ENCODE data around the gene RXRB. TPM values are rescaled to one million over a fixed set of nuclear protein-coding genes. Genes with fewer than 3 reads are reported as not detected.

RXRB gene
- total and polyA plus RNA-seq, 2 of the 8 experiments (the other 6 are each of a cell fraction or from before 2014, with no cell fraction given) = 13.0 to 18.1 TPM

GRCh38 chr6:33206864-33207551, 6.5 kb upstream of the RXRB start:
- no peak for DNase-seq (ENCODE audit: low read depth in 1 of 2, low spot score in 2 of 2)
- TF ChIP-seq RNF2 (IDR thresholded peaks at IDR 0.05; ENCODE audit: borderline replicate concordance, low read depth, low read length, missing control alignments, poor library complexity, severe bottlenecking) (no peak), EZH2 (IDR thresholded peaks at IDR 0.05; ENCODE audit: low read depth, low read length, severe bottlenecking) (peak; percentile 16), NRF1 (IDR thresholded peaks at IDR 0.05; ENCODE audit: low read depth, low read length) (no peak), RBBP5 (IDR thresholded peaks at IDR 0.05; ENCODE audit: borderline replicate concordance, low read depth, low read length) (no peak)

More at GRCh38 chr6:33206864-33207551, 6.5 kb upstream of the RXRB start:
- Histone ChIP-seq H2BK20ac (ENCODE audit: low read length) (no peak overlapping the region), H4K8ac (ENCODE audit: extremely low read depth, insufficient read depth, low read length) (no peak overlapping the region; the same call in 1 of the 2 replicates), H3K23ac (ENCODE audit: insufficient read length) (no peak overlapping the region), H3K79me2 (ENCODE audit: control insufficient read depth in 1 of 2, insufficient read depth in 2 of 2, low read length in 2 of 2) (peaks cover 1 to 7% of the 10 kb centered on the region in 2 experiments; a peak in 3 of 4 replicates), H3K27me3 (replicated peaks in 1 of 4; ENCODE audit: control insufficient read depth in 3 of 4, extremely low read depth in 1 of 4, insufficient read depth in 3 of 4, low read length in 3 of 4) (peaks cover 9 to 40% (median 30%) of the 10 kb centered on the region in 4 experiments; a peak in 6 of 7 replicates), H4K91ac (replicated peaks; ENCODE audit: insufficient read length, low read length) (no peak overlapping the region), H4K20me1 (replicated peaks in 1 of 2; ENCODE audit: control insufficient read depth in 1 of 2, insufficient read depth in 2 of 2, low read length in 2 of 2) (peaks cover 7 to 25% of the 10 kb centered on the region in 2 experiments), H3K36me3 (ENCODE audit: control insufficient read depth in 2 of 4, insufficient read depth in 4 of 4, low read length in 3 of 4) (peaks cover 9 to 23% (median 17%) of the 10 kb centered on the region in 4 experiments), H2BK12ac (ENCODE audit: low read depth, low read length) (no peak overlapping the region), H2BK5ac (ENCODE audit: low read depth, low read length) (no peak overlapping the region), H3K4me2 (ENCODE audit: insufficient read depth in 1 of 2, low read depth in 2 of 2, low read length in 2 of 2) (peak overlapping the region; percentile 76 to 100), H3K18ac (ENCODE audit: extremely low read depth, low read length) (no peak overlapping the region), H3K79me1 (ENCODE audit: low read depth, low read length) (peaks cover 8% of the 10 kb centered on the region), H3K56ac (replicated peaks; ENCODE audit: insufficient read length, low read depth, low read length) (no peak overlapping the region), H3K4ac (replicated peaks; ENCODE audit: insufficient read length, low read depth, low read length) (no peak overlapping the region), H3K4me1 (replicated peaks in 1 of 4; ENCODE audit: control insufficient read depth in 3 of 4, insufficient read depth in 4 of 4, low read length in 3 of 4) (peaks cover 0 to 28% (median 11%) of the 10 kb centered on the region in 4 experiments; a peak in 6 of 7 replicates), H3K9me3 (ENCODE audit: insufficient read depth in 2 of 2, low read depth in 1 of 2, low read length in 1 of 2) (no peaks in the 10 kb centered on the region), H2BK15ac (ENCODE audit: low read length) (no peak overlapping the region), H2BK120ac (replicated peaks; ENCODE audit: low read depth, low read length) (no peak overlapping the region), H2AFZ (ENCODE audit: low read length) (no peak overlapping the region), H3K4me3 (ENCODE audit: extremely low read depth in 1 of 4, insufficient read depth in 2 of 4, low read depth in 3 of 4, low read length in 4 of 4) (peak overlapping the region; percentile 75 to 92 (median 88); a peak in 7 of 8 replicates), H3K27ac (ENCODE audit: low read depth, low read length) (no peak overlapping the region), H3K23me2 (ENCODE audit: low read depth, low read length) (peaks cover 22% of the 10 kb centered on the region; the same call in 1 of the 2 replicates), H4K5ac (ENCODE audit: insufficient read length, low read depth, low read length) (no peak overlapping the region), H3K14ac (ENCODE audit: insufficient read length) (no peak overlapping the region), H3K9ac (replicated peaks in 1 of 4; ENCODE audit: extremely low read depth in 1 of 4, low read depth in 3 of 4, low read length in 3 of 4) (no peak overlapping the region), H2AK5ac (ENCODE audit: low read depth, low read length) (no peak overlapping the region)
- ChIA-PET CTCF (ENCODE audit: partially characterized antibody) (interaction anchor here (6.3 kb wide), 1 partner anchor 41 kb away, joined by 60 read pairs; no protein-coding TSS in a partner anchor), POLR2A (ENCODE audit: partially characterized antibody) (interaction anchor here (2.1 kb wide), 1 partner anchor 9 kb away, joined by 10 read pairs; no protein-coding TSS in a partner anchor)
- no peak for FAIRE-seq
- 15% methylated on average over 13 of the region's 20 CpGs; no CpG with 5 or more reads in 1 of the 2 experiments for WGBS, 2 experiments (ENCODE audit: extremely low coverage in 1 of 2, insufficient coverage in 1 of 2, insufficient read length in 1 of 2, insufficient replicate concordance in 2 of 2, low coverage in 1 of 2, low lambda C conversion rate in 2 of 2, missing lambda C conversion rate in 1 of 2)

Data from H1 (cell line).